Mucosa of descending colon (tissue), 3 donors: Measurements from ENCODE around the gene LHFPL3. TPM values are rescaled to one million over a fixed set of nuclear protein-coding genes. Genes with fewer than 3 reads are reported as not detected.

Source experiments
- ATAC-seq: fragments of 200-7000 bp; cut with Tn5 transposase; one replicate; pipeline ENCODE4 v1.9.1; 2020; ENCODE audit warnings: mild to moderate bottlenecking, moderate library complexity
- DNase-seq, 3 donors: peaks; one replicate each; pipeline ENCODE4 v3.0.0-alpha.2; 2020
- H3K36me3 ChIP-seq: fragments of 200-600 bp; one replicate; pipeline ENCODE4 v1.8.0; 2021; ENCODE audit warnings: low read depth, mild to moderate bottlenecking
- H3K4me1 ChIP-seq: fragments of 200-600 bp; one replicate; pipeline ENCODE4 v1.8.0; 2021; ENCODE audit warnings: low read depth, mild to moderate bottlenecking
- H3K4me3 ChIP-seq: fragments of 200-600 bp; one replicate; pipeline ENCODE4 v1.8.0; 2021; ENCODE audit warnings: mild to moderate bottlenecking
- H3K9me3 ChIP-seq: fragments of 200-600 bp; one replicate; pipeline ENCODE4 v1.8.0; 2021; ENCODE audit warnings: mild to moderate bottlenecking
- CTCF ChIP-seq: fragments of 200-600 bp; IDR thresholded peaks from one replicate; pipeline ENCODE4 v1.8.0; 2022; ENCODE audit warnings: antibody characterized with exemption, mild to moderate bottlenecking
- intact Hi-C, 2 donors: fragments of 100-400 bp; cut with DNase I in 1 of 2; cut with micrococcal nuclease in 1 of 2; formaldehyde crosslinking; loops; one replicate each; pipeline versions ENCODE4 v1.11.0 to v1.11.1; 2022; cut with DNase I, micrococcal nuclease
- total RNA-seq, 3 donors: library from RNA; stranded (reverse); fragmentation: NEBNext Ultra II Directional in 2 of 3; extraction: Animal tissue kit (Norgen Biotek cat#: 25700) in 2 of 3; gene quantifications; one replicate each; pipeline versions ENCODE4 v1.2.1 to v1.2.4, GENCODE V29; 2021 to 2023
- donor health status: DM: no; HTN: no; CAD: no; lungs with moderate emphysema.
- donor health status: DM: no; HTN: no; CAD: no.
- donor health status: DM: no; HTN: yes; CAD: no.

The LHFPL3 gene
- total RNA-seq, 3 donors from 2014 or later: 0.26 to 0.57 (median 0.31) TPM

GRCh38 chr7:104857458-104858425 is 529.3 kb downstream of the LHFPL3 start:
- no peak for ATAC-seq
- Histone ChIP-seq H3K4me1 (no peaks in the 10 kb centered on the region), H3K36me3 (no peaks in the 10 kb centered on the region), H3K9me3 (no peaks in the 10 kb centered on the region), H3K4me3 (no peak overlapping the region)
- intact Hi-C loops: no loop called here
- DNase-seq: no peak
- TF ChIP-seq CTCF: no peak

GRCh38 chr7:104859754-104860426 is 531.5 kb downstream of the LHFPL3 start:
- Histone ChIP-seq H3K4me1 (no peaks in the 10 kb centered on the region), H3K9me3 (peaks cover 3% of the 10 kb centered on the region), H3K4me3 (no peak overlapping the region), H3K36me3 (no peaks in the 10 kb centered on the region)
- TF ChIP-seq CTCF: no peak
- intact Hi-C loops: no loop called here
- DNase-seq (no peak), ATAC-seq (no peak)

- intact Hi-C loops: no loop called here
- H3K4me1 ChIP-seq: no peaks in the 10 kb centered on the region
- no peak for DNase-seq
- H3K9me3 ChIP-seq: peaks cover 3% of the 10 kb centered on the region
- no peak for ATAC-seq
- no peak for TF ChIP-seq CTCF
- no peaks in the 10 kb centered on the region for H3K36me3 ChIP-seq
- no peak overlapping the region for H3K4me3 ChIP-seq
These were observed 533.5 kb downstream of the LHFPL3 start for GRCh38 chr7:104861729-104862390.

GRCh38 chr7:104862719-104863118 is 534.3 kb downstream of the LHFPL3 start:
- DNase-seq: no peak
- TF ChIP-seq CTCF: no peak
- H3K4me3 ChIP-seq: no peak overlapping the region
- no peaks in the 10 kb centered on the region for H3K4me1 ChIP-seq
- intact Hi-C loops: no loop called here
- ATAC-seq: no peak
- no peaks in the 10 kb centered on the region for H3K36me3 ChIP-seq
- H3K9me3 ChIP-seq: peaks cover 3% of the 10 kb centered on the region

GRCh38 chr7:104873401-104873800 is 545.0 kb downstream of the LHFPL3 start:
- TF ChIP-seq CTCF: no peak
- DNase-seq: no peak
- intact Hi-C loops: no loop called here
- no peak for ATAC-seq
- H3K9me3 ChIP-seq: no peaks in the 10 kb centered on the region
- no peaks in the 10 kb centered on the region for H3K36me3 ChIP-seq
- H3K4me1 ChIP-seq: no peaks in the 10 kb centered on the region
- H3K4me3 ChIP-seq: no peak overlapping the region
